Uterus (tissue), 2 donors: ENCODE data around the gene ATXN1L.

Experiments
- CTCF ChIP-seq, 4 experiments: fragments of 200-600 bp in 2 of 4; fragments of 450-650 bp in 2 of 4; sonication (generic) in 2 of 4; IDR thresholded peaks; one replicate each; pipeline ENCODE4 v1.5.1; 2016 to 2019; ENCODE audit warnings: antibody characterized with exemption in 4 of 4, mild to moderate bottlenecking in 2 of 4, moderate library complexity in 1 of 4
- POLR2A ChIP-seq, 2 donors: fragments of 450-650 bp; IDR thresholded peaks; one replicate each; pipeline ENCODE4 v1.6.1; 2016; ENCODE audit warnings: antibody characterized with exemption in 2 of 2, mild to moderate bottlenecking in 1 of 2, moderate library complexity in 1 of 2

GRCh38 chr16:71803305-71803690 lies 42.5 kb upstream of the ATXN1L start:
- TF ChIP-seq CTCF (IDR thresholded peaks at IDR 0.05), result no peak
- no peak for TF ChIP-seq POLR2A (IDR thresholded peaks at IDR 0.05)
